Hematopoietic multipotent progenitor cell treated with erythropoietin and hydrocortisone succinate and interleukin-3 and kit ligand, for 4 days (in vitro differentiated cells): ENCODE measurements around the gene BCOR.
A peak's percentile ranks its signal among the peaks of the same experiment; 100 is the strongest.

Experiments used
- DNase-seq: peaks from one replicate; pipeline ENCODE4 v3.0.0-alpha.2; 2015

BCOR gene

GRCh38 chrX:40111868-40112267 is 14.1 kb upstream of the BCOR start:
- DNase-seq = no peak

- peak; percentile 71 for DNase-seq
Measured at GRCh38 chrX:40109288-40110008, 11.7 kb upstream of the BCOR start.

GRCh38 chrX:40108959-40109287 is 11.2 kb upstream of the BCOR start:
- peak; percentile 82 for DNase-seq

GRCh38 chrX:40108162-40108958 is 10.6 kb upstream of the BCOR start:
- DNase-seq = peak; percentile 45

- DNase-seq = peak; percentile 87
Measured at GRCh38 chrX:40107291-40108161, 9.8 kb upstream of the BCOR start.

- no peak for DNase-seq
Measured at GRCh38 chrX:40106676-40107290, 9.0 kb upstream of the BCOR start.

- peak; percentile 84 for DNase-seq
Measured at GRCh38 chrX:40105835-40106675, 8.3 kb upstream of the BCOR start.

- DNase-seq = peak; percentile 62
Measured at GRCh38 chrX:40104985-40105834, 7.5 kb upstream of the BCOR start.

GRCh38 chrX:40104630-40104984 is 6.8 kb upstream of the BCOR start:
- DNase-seq = peak; percentile 60

GRCh38 chrX:40103565-40104323 is 6.0 kb upstream of the BCOR start:
- DNase-seq = peak; percentile 52

- DNase-seq = no peak
Measured at GRCh38 chrX:40102393-40103381, 4.9 kb upstream of the BCOR start.

- DNase-seq = no peak
Measured at GRCh38 chrX:40101430-40101802, 3.7 kb upstream of the BCOR start.

- DNase-seq = no peak
Measured at GRCh38 chrX:40100537-40101429, 3.0 kb upstream of the BCOR start.

- DNase-seq = peak; percentile 77
Measured at GRCh38 chrX:40100141-40100536, 2.4 kb upstream of the BCOR start.

- peak; percentile 72 for DNase-seq
Measured at GRCh38 chrX:40099055-40099958, 1.5 kb upstream of the BCOR start.

GRCh38 chrX:40098264-40099054 is 701 bp upstream of the BCOR start:
- peak; percentile 86 for DNase-seq
